K562 (cell line): Measurements from ENCODE around the gene KRT80. TPM values are rescaled to one million over a fixed set of nuclear protein-coding genes. Genes with fewer than 3 reads are reported as not detected.

ENCODE experiments used
- ATAC-seq: fragments of 200-7000 bp; cut with Tn5 transposase; 3 replicates; pipeline ENCODE4 v1.9.1; 2020; ENCODE audit warnings: moderate library complexity
- BruUV-seq: library from RNA; stranded (reverse); fragments of 400-500 nt; replicated peaks from 2 replicates; lab custom pipeline; 2021; lab: Mats Ljungman, UMichigan
- CTCF ChIA-PET: fragments of 300-600 bp; formaldehyde crosslinking; extraction: SDS; loops from one replicate; lab custom pipeline; 2021; ENCODE audit warnings: low intra/inter-chr PET ratio; lab: Yijun Ruan, JAX
- POLR2A ChIA-PET: fragments of 300-600, 350-650 bp; sonication (Branson Sonifier 250); formaldehyde crosslinking; extraction: SDS; loops from one replicate; lab custom pipeline; 2021; ENCODE audit warnings: antibody characterized with exemption, inconsistent platforms; lab: Yijun Ruan, JAX
- DNase-seq, 4 experiments: peaks; one replicate each; pipeline versions ENCODE4 v3.0.0 to v3.0.0-alpha.2; 2011 to 2018; ENCODE audit warnings: low spot score in 3 of 4, mixed read lengths in 3 of 4; ENCODE audit errors: extremely low read depth in 1 of 4
- FAIRE-seq: peaks from 2 replicates; lab custom pipeline; 2011; peaks lifted over from hg19 to GRCh38; lab: Jason Lieb, UNC
- H2AFZ ChIP-seq: 2 replicates; pipeline ENCODE4 v1.6.0; 2011; ENCODE audit warnings: low read depth, low read length, control low read depth, inconsistent platforms
- H3K27ac ChIP-seq: fragments of 200-600 bp; 3 replicates; pipeline ENCODE4 v1.8.0; 2011; ENCODE audit warnings: low read depth, mild to moderate bottlenecking, control low read depth, inconsistent platforms, low read length, moderate library complexity, mixed read lengths; ENCODE audit errors: extremely low read depth
- H3K27me3 ChIP-seq, 2 experiments: fragments of 300-600 bp in 1 of 2; 2 replicates in 1 of 2; 3 replicates in 1 of 2; pipeline versions ENCODE4 v1.6.0 to v1.8.0; 2011; ENCODE audit warnings: inconsistent platforms in 2 of 2, low read length in 2 of 2, mild to moderate bottlenecking in 1 of 2, mixed read lengths in 1 of 2, moderate library complexity in 1 of 2; ENCODE audit not compliant: control insufficient read depth in 2 of 2, insufficient read depth in 2 of 2
- H3K36me3 ChIP-seq: fragments of 300-600 bp; 3 replicates; pipeline ENCODE4 v1.8.0; 2011; ENCODE audit warnings: mild to moderate bottlenecking, low read length, inconsistent platforms; ENCODE audit not compliant: control insufficient read depth, insufficient read depth
- H3K4me1 ChIP-seq, 2 experiments: fragments of 200-600 bp in 1 of 2; replicated peaks in 1 of 2; 2 replicates in 1 of 2; 3 replicates in 1 of 2; pipeline versions ENCODE4 v1.5.1 to v1.8.0; 2011; ENCODE audit warnings: inconsistent platforms in 2 of 2, low read length in 2 of 2, mild to moderate bottlenecking in 1 of 2, mixed read lengths in 1 of 2, moderate library complexity in 1 of 2; ENCODE audit not compliant: control insufficient read depth in 2 of 2, insufficient read depth in 2 of 2
- H3K4me2 ChIP-seq: 2 replicates; pipeline ENCODE4 v1.6.1; 2011; ENCODE audit warnings: low read length, control low read depth, inconsistent platforms, mixed read lengths; ENCODE audit not compliant: insufficient read depth
- H3K4me3 ChIP-seq: fragments of 200-600 bp; sonication (generic), shearing (Covaris generic); 2 replicates; pipeline ENCODE4 v1.5.1; 2016; ENCODE audit warnings: control low read depth, inconsistent platforms
- H3K79me2 ChIP-seq: fragments of 200-600 bp; 3 replicates; pipeline ENCODE4 v1.8.0; 2011; ENCODE audit warnings: low read length, inconsistent platforms; ENCODE audit not compliant: control insufficient read depth, insufficient read depth
- H3K9ac ChIP-seq, 2 experiments: 2 replicates each; pipeline versions ENCODE4 v1.6.0 to v1.6.1; 2011; ENCODE audit warnings: low read depth in 2 of 2, low read length in 2 of 2, control low read depth in 1 of 2, inconsistent platforms in 1 of 2, mild to moderate bottlenecking in 1 of 2, mixed read lengths in 1 of 2; ENCODE audit not compliant: insufficient read depth in 1 of 2
- H3K9me1 ChIP-seq: one replicate; pipeline ENCODE4 v1.6.0; 2011; ENCODE audit warnings: inconsistent platforms, mild to moderate bottlenecking, low read length, moderate library complexity; ENCODE audit not compliant: control insufficient read depth, insufficient read depth
- H3K9me3 ChIP-seq: replicated peaks from 2 replicates; pipeline ENCODE4 v1.5.1; 2011; ENCODE audit warnings: low read depth, low read length, inconsistent platforms; ENCODE audit not compliant: control insufficient read depth, insufficient read depth
- H4K20me1 ChIP-seq: replicated peaks from 2 replicates; pipeline ENCODE4 v1.6.1; 2011; ENCODE audit warnings: low read length, inconsistent platforms, mixed read lengths; ENCODE audit not compliant: control insufficient read depth, insufficient read depth
- DDX20 ChIP-seq: fragments of 450-650 bp; IDR thresholded peaks from 2 replicates; pipeline ENCODE4 v1.6.1; 2016; ENCODE audit warnings: missing genetic modification characterization, low read depth, mild to moderate bottlenecking, missing compliant biosample characterization, moderate library complexity
- FIP1L1 ChIP-seq: fragments of 200-400 bp; formaldehyde crosslinking; IDR thresholded peaks from 2 replicates; pipeline ENCODE4 v1.6.1; 2018; ENCODE audit warnings: mild to moderate bottlenecking, low read depth, low read length; ENCODE audit not compliant: poor library complexity, severe bottlenecking
- FOXA1 ChIP-seq: fragments of 450-650 bp; IDR thresholded peaks from 2 replicates; pipeline ENCODE4 v1.6.1; 2016; ENCODE audit warnings: mild to moderate bottlenecking, borderline replicate concordance
- NRF1 ChIP-seq, 2 experiments: fragments of 450-650 bp; IDR thresholded peaks in 1 of 2; conservative IDR thresholded peaks in 1 of 2; 2 replicates each; pipeline ENCODE4 v1.6.1; 2014; ENCODE audit warnings: mild to moderate bottlenecking in 2 of 2
- TAF1 ChIP-seq: IDR thresholded peaks from 2 replicates; pipeline ENCODE4 v1.6.1; 2011; ENCODE audit warnings: mild to moderate bottlenecking, low read length, moderate library complexity; ENCODE audit not compliant: insufficient read depth, control insufficient read depth, severe bottlenecking; ENCODE audit errors: extremely low read depth
- WGBS: fragments of 100-300 bp; shearing (Covaris generic); methylation state at CpG from one replicate; pipeline ENCODE4 v1.1.6; 2016; ENCODE audit warnings: low coverage, mixed read lengths; ENCODE audit not compliant: insufficient coverage; ENCODE audit errors: missing lambda C conversion rate; 5-methylcytosine and 5-hydroxymethylcytosine counted together
- in situ Hi-C: fragments of 300-500 bp; cut with MboI; formaldehyde crosslinking; loops from 4 replicates; pipeline ENCODE4 v1.15.0; 2018; ENCODE audit warnings: inconsistent platforms, mixed read lengths
- intact Hi-C: fragments of 100-400 bp; cut with micrococcal nuclease; formaldehyde crosslinking; loops from 2 replicates; pipeline ENCODE4 v1.14.2; 2022
- polyA plus RNA-seq, 8 experiments: library from polyadenylated mRNA; depleted of rRNA in 4 of 8; stranded (reverse) in 5 of 8; unstranded in 3 of 8; fragments of >200 nt; fragmentation: Nextera tagmentation in 2 of 8; fragmentation: Illumina TruSeq in 1 of 8; extraction: Ambion mirVana in 2 of 8; extraction: Trizol in 1 of 8; gene quantifications; 2 replicates each; pipeline versions ENCODE4 v1.2.1 to v1.2.3, GENCODE V29; 2011 to 2014; ENCODE audit warnings: inconsistent platforms in 1 of 8, missing spikeins in 1 of 8
- total RNA-seq, 7 experiments: library from RNA; depleted of rRNA in 6 of 7; stranded (reverse); fragments of >200 nt in 6 of 7; fragmentation: Illumina TruSeq in 2 of 7; extraction: Trizol in 2 of 7; gene quantifications; 2 replicates each; pipeline versions ENCODE4 v1.2.1 to v1.2.3, GENCODE V29; 2011 to 2021; ENCODE audit warnings: low replicate concordance in 1 of 7

KRT80 gene
- total and polyA plus RNA-seq, 9 of the 15 experiments (the other 6 are each of a cell fraction or from before 2014, with no cell fraction given): not detected

- WGBS: under 1% methylated on average over 8 of the region's 9 CpGs
- H3K9ac ChIP-seq: no peak overlapping the region
- H3K36me3 ChIP-seq: no peaks in the 10 kb centered on the region
- intact Hi-C loops (no loop called here), in situ Hi-C loops (no loop called here)
- H3K27me3 ChIP-seq: peaks cover 24 to 71% of the 10 kb centered on the region in 2 experiments; a peak in 4 of 5 replicates
- H2AFZ ChIP-seq: no peak overlapping the region
- no peak overlapping the region for H3K4me3 ChIP-seq
- no peak for ATAC-seq
- no peaks in the 10 kb centered on the region; a peak in 4 of 5 replicates for H3K4me1 ChIP-seq
- no TSS peak for BruUV-seq
- H3K9me3 ChIP-seq: no peaks in the 10 kb centered on the region
- no peak overlapping the region for H3K27ac ChIP-seq
- CTCF ChIA-PET: no interaction called here
- no peak for FAIRE-seq
- peaks cover 18% of the 10 kb centered on the region for H4K20me1 ChIP-seq
- H3K79me2 ChIP-seq: no peaks in the 10 kb centered on the region
- POLR2A ChIA-PET: interaction anchor here (1.0 to 1.1 kb wide), 2 partner anchors 53 to 78 kb away, joined by 3 read pairs; no protein-coding TSS in a partner anchor
- no peak overlapping the region for H3K4me2 ChIP-seq
- DNase-seq: no peak
- no peak for TF ChIP-seq FOXA1
- TF ChIP-seq DDX20 (tag): no peak
- TF ChIP-seq NRF1 (conservative IDR thresholded peaks at IDR 0.05 in 1 of 2, IDR thresholded peaks at IDR 0.05 in 1 of 2): no peak
- no peak for TF ChIP-seq FIP1L1
- TF ChIP-seq TAF1: no peak
- peaks cover 4% of the 10 kb centered on the region for H3K9me1 ChIP-seq
These were observed 14.7 kb upstream of the KRT80 start for GRCh38 chr12:52206304-52207040.
